Upper lobe of right lung (tissue), 1 donor: ENCODE measurements around the gene ANXA2R. TPM values are rescaled to one million over a fixed set of nuclear protein-coding genes. Genes with fewer than 3 reads are reported as not detected.

Source experiments
- ATAC-seq: fragments of 200-7000 bp; cut with Tn5 transposase; one replicate; pipeline ENCODE4 v1.9.1; 2020; ENCODE audit warnings: mild to moderate bottlenecking, moderate library complexity
- DNase-seq: peaks from one replicate; pipeline ENCODE4 v3.0.0-alpha.2; 2020
- H3K27ac ChIP-seq: fragments of 200-600 bp; one replicate; pipeline ENCODE4 v1.8.0; 2022
- H3K27me3 ChIP-seq: fragments of 200-600 bp; one replicate; pipeline ENCODE4 v1.8.0; 2022; ENCODE audit warnings: mild to moderate bottlenecking
- H3K36me3 ChIP-seq: fragments of 200-600 bp; one replicate; pipeline ENCODE4 v1.8.0; 2022
- H3K4me1 ChIP-seq: fragments of 200-600 bp; one replicate; pipeline ENCODE4 v1.8.0; 2022
- H3K4me3 ChIP-seq: fragments of 200-600 bp; one replicate; pipeline ENCODE4 v1.8.0; 2022; ENCODE audit warnings: mild to moderate bottlenecking
- H3K9me3 ChIP-seq: fragments of 200-600 bp; one replicate; pipeline ENCODE4 v1.8.0; 2022
- CTCF ChIP-seq: fragments of 200-600 bp; IDR thresholded peaks from one replicate; pipeline ENCODE4 v1.8.0; 2022; ENCODE audit warnings: antibody characterized with exemption
- intact Hi-C: fragments of 100-400 bp; cut with DNase I; formaldehyde crosslinking; loops from one replicate; pipeline ENCODE4 v1.11.0; 2022
- total RNA-seq: library from RNA; stranded (reverse); fragmentation: NEBNext Ultra II Directional; extraction: Animal tissue kit (Norgen Biotek cat#: 25700); gene quantifications from one replicate; pipeline ENCODE4 v1.2.1, GENCODE V29; 2021
- donor health status: DM: no; HTN: yes; CAD: no; lungs with severe emphysema.

ANXA2R gene
- total RNA-seq, 1 donor from 2014 or later, result 4.8 TPM

GRCh38 chr5:43051684-43052083 is 11.6 kb upstream of the ANXA2R start:
- H3K9me3 ChIP-seq, result no peaks in the 10 kb centered on the region
- ATAC-seq (no peak), DNase-seq (no peak)
- no peaks in the 10 kb centered on the region for H3K27me3 ChIP-seq
- H3K27ac ChIP-seq, result no peak overlapping the region
- no peak for TF ChIP-seq CTCF
- intact Hi-C loops, result no loop called here
- H3K4me3 ChIP-seq, result no peak overlapping the region
- no peaks in the 10 kb centered on the region for H3K4me1 ChIP-seq
- peaks cover 6% of the 10 kb centered on the region for H3K36me3 ChIP-seq

GRCh38 chr5:43050384-43050783 is 10.3 kb upstream of the ANXA2R start:
- intact Hi-C loops, result no loop called here
- Histone ChIP-seq H3K27me3 (no peaks in the 10 kb centered on the region), H3K4me3 (no peak overlapping the region), H3K27ac (no peak overlapping the region), H3K4me1 (no peaks in the 10 kb centered on the region), H3K9me3 (no peaks in the 10 kb centered on the region), H3K36me3 (peaks cover 6% of the 10 kb centered on the region)
- TF ChIP-seq CTCF, result no peak
- no peak for DNase-seq
- ATAC-seq, result no peak

- Histone ChIP-seq H3K36me3 (peaks cover 6% of the 10 kb centered on the region), H3K4me3 (no peak overlapping the region), H3K9me3 (no peaks in the 10 kb centered on the region), H3K27ac (no peak overlapping the region), H3K4me1 (no peaks in the 10 kb centered on the region), H3K27me3 (no peaks in the 10 kb centered on the region)
- intact Hi-C loops, result no loop called here
- TF ChIP-seq CTCF, result no peak
- ATAC-seq (no peak), DNase-seq (no peak)
Observed at GRCh38 chr5:43049236-43049635, 9.1 kb upstream of the ANXA2R start.

- Histone ChIP-seq H3K27me3 (no peaks in the 10 kb centered on the region), H3K27ac (no peak overlapping the region), H3K4me1 (no peaks in the 10 kb centered on the region), H3K4me3 (no peak overlapping the region), H3K36me3 (no peaks in the 10 kb centered on the region), H3K9me3 (no peaks in the 10 kb centered on the region)
- DNase-seq, result no peak
- intact Hi-C loops, result no loop called here
- no peak for ATAC-seq
- TF ChIP-seq CTCF, result no peak
Observed at GRCh38 chr5:43046474-43046873, 6.4 kb upstream of the ANXA2R start.

- Histone ChIP-seq H3K9me3 (no peaks in the 10 kb centered on the region), H3K4me1 (no peaks in the 10 kb centered on the region), H3K4me3 (no peak overlapping the region), H3K27ac (no peak overlapping the region), H3K36me3 (no peaks in the 10 kb centered on the region), H3K27me3 (no peaks in the 10 kb centered on the region)
- TF ChIP-seq CTCF, result no peak
- ATAC-seq, result no peak
- DNase-seq, result no peak
- intact Hi-C loops, result no loop called here
Observed at GRCh38 chr5:43045236-43045635, 5.1 kb upstream of the ANXA2R start.

- no peaks in the 10 kb centered on the region for H3K9me3 ChIP-seq
- no peaks in the 10 kb centered on the region for H3K4me1 ChIP-seq
- H3K27ac ChIP-seq, result peak overlapping the region; percentile 34
- DNase-seq (no peak), ATAC-seq (no peak)
- intact Hi-C loops, result no loop called here
- H3K27me3 ChIP-seq, result peaks cover 5% of the 10 kb centered on the region
- peak overlapping the region; percentile 9 for H3K4me3 ChIP-seq
- no peaks in the 10 kb centered on the region for H3K36me3 ChIP-seq
- TF ChIP-seq CTCF, result no peak
Observed at GRCh38 chr5:43044181-43044914, 4.2 kb upstream of the ANXA2R start.
